PC-3 (cell line): ENCODE measurements around the gene EED.

Experiments used
- EZH2 ChIP-seq: fragments of 300-600 bp; sonication (generic); IDR thresholded peaks from one replicate; pipeline ENCODE4 v1.6.1; 2017; ENCODE audit warnings: antibody characterized with exemption, mild to moderate bottlenecking, low read length; ENCODE audit not compliant: unreplicated experiment
- EZH2phosphoT487 ChIP-seq: fragments of 300-600 bp; sonication (generic); IDR thresholded peaks from 2 replicates; pipeline ENCODE4 v1.6.1; 2018; ENCODE audit warnings: mild to moderate bottlenecking, antibody characterized with exemption, low read length, borderline replicate concordance
- TF ChIP-seq, protein P1 (sequence below): fragments of 300-600 bp; sonication (generic); conservative IDR thresholded peaks from 2 replicates; pipeline ENCODE4 v1.5.1; 2017; ENCODE audit warnings: antibody characterized with exemption, low read depth, mild to moderate bottlenecking, low read length

DNA sequence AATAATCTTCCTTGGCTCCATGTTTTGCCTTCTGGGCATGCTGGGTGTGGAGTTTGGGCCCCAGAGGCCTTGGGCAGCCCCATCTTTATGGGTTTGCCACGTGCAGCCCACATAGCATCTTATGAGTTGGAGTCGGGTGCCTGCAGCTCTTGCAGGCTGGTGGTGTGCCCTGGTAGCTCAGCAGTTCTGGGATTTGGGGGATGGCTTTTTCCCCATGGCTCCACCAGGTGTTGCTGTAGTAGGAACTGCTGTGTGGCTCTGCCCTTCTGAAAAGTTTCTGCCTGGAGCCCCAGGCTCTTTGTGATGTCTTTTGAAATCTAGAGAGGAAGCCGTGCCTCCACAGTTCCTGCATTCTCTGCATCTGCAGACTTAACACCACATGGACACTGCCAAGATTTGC is 16.8 kb downstream of the EED start:
- TF ChIP-seq, protein P1, sequence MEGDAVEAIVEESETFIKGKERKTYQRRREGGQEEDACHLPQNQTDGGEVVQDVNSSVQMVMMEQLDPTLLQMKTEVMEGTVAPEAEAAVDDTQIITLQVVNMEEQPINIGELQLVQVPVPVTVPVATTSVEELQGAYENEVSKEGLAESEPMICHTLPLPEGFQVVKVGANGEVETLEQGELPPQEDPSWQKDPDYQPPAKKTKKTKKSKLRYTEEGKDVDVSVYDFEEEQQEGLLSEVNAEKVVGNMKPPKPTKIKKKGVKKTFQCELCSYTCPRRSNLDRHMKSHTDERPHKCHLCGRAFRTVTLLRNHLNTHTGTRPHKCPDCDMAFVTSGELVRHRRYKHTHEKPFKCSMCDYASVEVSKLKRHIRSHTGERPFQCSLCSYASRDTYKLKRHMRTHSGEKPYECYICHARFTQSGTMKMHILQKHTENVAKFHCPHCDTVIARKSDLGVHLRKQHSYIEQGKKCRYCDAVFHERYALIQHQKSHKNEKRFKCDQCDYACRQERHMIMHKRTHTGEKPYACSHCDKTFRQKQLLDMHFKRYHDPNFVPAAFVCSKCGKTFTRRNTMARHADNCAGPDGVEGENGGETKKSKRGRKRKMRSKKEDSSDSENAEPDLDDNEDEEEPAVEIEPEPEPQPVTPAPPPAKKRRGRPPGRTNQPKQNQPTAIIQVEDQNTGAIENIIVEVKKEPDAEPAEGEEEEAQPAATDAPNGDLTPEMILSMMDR = no peak
- no peak for TF ChIP-seq EZH2
- no peak for TF ChIP-seq EZH2phosphoT487
